GM19395 (cell line): ENCODE results near the gene TEX11.

Experiments
- ATAC-seq: cut with Tn5 transposase; IDR thresholded peaks from one replicate; pipeline ENCODE4 v1.9.1; 2021; ENCODE audit warnings: mild to moderate bottlenecking, moderate library complexity; ENCODE audit not compliant: unreplicated experiment

The TEX11 gene

DNA sequence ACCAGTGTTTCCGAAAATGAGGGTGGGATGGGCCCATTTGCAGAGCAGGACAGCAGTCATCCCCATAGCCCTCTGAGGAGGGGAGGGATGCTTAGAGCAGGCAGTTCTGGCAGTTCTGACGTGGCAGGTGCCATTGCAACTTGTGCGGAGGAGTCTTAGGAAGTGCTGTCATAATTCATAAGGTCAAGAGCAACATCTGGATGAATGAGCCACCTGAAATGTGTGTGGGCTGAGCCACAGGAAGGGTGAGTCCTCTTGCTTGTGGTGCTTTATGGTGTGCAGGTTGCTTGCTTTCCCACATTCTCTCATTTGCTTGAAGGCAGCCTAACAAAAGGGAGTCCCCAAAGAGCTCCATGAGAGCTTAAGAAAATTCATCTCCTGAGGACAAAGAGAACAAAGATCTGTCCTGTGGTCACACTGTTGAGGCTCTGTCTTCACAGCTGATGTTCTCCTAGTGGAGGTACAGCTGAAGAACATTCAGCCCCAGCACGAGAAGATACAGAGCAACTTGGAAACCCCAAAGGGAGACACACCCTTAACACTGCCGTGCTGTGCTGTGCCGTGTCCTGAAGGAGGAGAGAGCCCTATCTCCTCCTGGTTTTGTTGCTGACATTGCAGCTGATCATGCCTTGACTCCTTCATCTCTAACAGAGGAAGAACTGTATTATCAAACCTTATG is 403.6 kb downstream of the TEX11 start:
- no peak for ATAC-seq

GRCh38 chrX:70500826-70501225 is 407.7 kb downstream of the TEX11 start:
- no peak for ATAC-seq

GRCh38 chrX:70498129-70498528 is 410.4 kb downstream of the TEX11 start:
- no peak for ATAC-seq

DNA sequence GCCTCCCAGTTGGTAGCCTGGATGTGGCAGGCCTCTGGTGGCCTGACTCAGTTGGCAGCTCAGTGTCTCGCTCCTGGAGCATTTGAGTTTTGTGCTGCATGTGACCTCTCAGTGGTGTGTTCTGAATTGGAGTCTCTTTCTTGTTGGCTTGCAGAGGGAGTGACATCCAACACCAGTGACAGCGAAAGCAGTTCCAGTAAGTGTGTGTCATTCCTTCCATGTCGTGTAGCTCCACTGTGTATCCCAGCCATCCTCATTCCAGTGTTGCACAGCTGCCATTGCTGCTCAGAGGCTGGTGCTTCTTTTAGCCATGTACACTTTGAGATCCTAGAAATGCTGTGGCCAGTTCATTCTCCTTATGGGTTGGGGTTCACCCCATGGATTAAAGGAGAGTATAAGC is 411.5 kb downstream of the TEX11 start:
- ATAC-seq: no peak

- no peak for ATAC-seq
Measured at GRCh38 chrX:70496491-70496890, 412.0 kb downstream of the TEX11 start.

DNA sequence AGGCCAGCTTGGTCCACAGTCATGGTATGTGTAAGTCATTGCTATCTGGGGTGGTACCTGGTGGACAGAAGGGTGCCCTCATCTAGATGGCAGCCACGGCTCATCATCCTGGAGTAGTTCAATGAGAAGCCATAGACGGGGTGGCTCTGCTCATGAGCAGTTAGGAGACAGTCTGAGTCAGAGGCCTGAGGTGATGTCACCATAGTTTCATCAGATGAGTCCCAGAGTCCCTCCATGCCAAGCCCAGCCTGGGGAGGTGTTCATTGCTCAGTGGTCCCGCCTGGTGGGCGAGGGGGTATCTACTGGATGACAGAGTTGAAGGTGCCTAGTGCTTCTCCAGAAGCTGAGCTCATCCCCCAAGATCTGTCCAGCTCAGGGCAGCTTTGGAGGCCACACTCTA is 414.1 kb downstream of the TEX11 start:
- no peak for ATAC-seq

DNA sequence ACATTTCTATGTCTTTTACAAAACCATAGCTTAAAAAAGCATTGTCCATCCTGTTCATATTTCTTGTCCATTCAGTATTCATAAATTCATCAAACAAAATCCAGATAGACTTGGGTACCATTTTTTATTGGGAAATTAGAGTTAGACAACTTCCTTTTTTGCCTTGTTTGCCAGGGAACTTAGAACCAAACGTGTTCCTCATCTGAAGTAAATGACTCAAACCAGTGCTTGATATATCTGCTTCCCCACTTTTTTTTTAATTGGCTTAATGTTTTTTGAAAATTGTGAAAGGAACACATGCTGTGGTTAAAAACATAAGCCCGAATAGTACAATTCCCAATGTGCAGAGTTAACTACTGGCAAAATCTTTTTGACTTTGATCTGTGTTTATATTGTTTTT is 419.7 kb downstream of the TEX11 start:
- no peak for ATAC-seq

DNA sequence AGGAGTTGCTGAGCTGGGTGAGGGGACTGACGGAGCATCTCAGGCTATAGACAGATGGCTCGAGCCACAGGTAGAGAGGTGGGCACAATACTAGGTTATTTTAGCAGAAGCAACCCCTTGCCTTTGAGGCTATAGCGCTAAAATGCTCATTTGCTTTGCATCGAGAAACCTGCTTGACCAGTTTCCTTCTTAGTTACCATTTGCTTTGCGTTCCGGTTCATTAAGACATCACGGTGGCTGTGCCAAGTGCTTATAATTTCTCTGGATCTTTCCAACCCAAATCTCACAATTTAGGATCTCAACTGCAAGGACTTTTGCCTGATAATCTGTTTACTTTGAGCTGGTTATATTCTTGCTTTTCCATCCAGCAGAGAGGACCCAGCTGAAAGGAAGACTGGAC is 423.0 kb downstream of the TEX11 start:
- ATAC-seq: no peak

- no peak for ATAC-seq
Measured at GRCh38 chrX:70482300-70482699, 426.2 kb downstream of the TEX11 start.

GRCh38 chrX:70481471-70482270 is 426.8 kb downstream of the TEX11 start:
- ATAC-seq: no peak

DNA sequence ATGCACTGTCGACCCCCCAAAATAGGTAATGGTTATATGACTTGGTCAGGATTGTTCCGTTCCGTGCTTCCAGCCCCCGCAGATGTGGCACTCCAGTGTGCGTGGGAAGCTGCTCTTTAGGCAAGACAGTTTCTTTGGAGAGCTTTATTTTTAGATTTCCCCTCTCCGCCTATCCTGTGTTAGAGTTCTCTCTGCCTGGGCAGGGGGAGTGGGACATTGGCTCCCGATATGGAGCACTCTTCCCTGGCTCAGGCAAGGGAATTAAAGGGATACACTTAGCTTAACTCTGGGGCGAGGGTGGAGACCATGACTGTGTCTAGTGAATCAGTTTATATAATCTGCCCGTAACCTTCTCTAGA is 427.9 kb downstream of the TEX11 start:
- ATAC-seq: no peak

DNA sequence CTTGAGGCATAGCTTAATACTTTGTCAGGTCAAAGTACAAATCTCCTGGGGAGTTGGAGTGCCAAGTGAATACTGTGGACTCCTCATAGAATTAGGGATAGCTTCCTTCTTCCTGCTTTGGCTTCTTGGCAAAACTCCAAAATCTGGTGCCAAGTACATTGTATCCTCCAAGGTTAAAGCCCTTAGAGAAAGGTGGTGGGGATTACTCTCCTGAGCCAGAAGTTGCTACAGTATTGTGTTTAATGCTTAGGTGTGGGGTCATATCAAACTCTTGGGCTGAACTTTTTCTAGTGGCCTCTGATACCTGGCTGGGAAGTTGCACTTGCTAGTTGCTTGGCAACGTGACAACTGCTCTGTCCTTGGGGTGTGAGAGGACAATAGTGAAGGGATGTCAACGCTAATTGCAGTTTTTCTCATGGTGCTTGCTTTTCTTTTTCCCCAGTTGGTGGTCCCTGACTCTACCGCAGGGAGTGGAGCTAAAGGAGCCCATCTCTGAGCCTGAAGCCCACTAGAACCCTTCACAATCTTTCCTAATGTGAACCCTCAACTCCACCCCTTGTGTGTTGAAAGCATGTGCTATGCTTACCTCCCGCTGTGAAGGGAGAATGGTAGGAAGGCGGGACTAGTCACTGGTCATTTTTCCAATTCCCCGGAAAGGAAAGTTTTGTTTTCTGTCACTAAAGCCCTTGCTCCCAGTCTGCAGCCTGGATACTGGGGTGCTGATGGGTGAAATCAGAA is 428.4 kb downstream of the TEX11 start:
- no peak for ATAC-seq

DNA sequence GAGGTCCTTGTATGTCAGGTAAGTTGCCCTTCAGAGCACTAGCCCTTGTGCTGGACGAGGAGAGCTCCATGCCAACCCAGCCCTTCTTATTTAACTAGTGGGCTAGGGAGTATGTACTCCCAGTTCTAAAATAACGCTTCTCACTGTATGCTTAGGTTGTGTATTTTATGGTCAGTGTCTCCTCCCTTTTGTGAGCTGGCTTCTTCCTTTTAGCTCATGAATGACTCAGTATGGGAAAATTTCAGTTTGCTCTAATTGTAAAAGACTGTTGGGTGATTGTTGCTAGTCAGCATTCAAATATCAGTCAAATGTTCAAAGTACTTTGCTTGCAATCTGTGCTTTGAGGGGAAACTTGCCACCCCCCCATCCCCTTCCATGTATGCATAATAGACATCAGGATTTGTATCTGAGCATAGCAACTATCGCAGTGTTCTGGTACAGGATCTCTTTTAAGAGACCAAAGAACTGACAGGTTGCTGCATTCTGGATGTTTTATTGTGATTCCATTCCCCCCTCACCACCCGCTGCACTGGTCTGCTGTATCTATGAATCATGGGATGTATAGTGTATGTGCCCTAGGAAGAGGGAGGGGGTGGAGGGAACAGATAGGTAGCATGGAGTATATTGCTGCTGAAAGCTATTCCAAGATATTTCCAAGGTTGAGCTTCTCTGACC is 429.1 kb downstream of the TEX11 start:
- no peak for ATAC-seq
